Sigmoid colon (tissue), 7 donors: ENCODE measurements around the gene GPR108. TPM values are rescaled to one million over a fixed set of nuclear protein-coding genes. Genes with fewer than 3 reads are reported as not detected.
"Not testable (repeated sequence)": the region's sequence is repeated elsewhere in the genome, so short reads cannot be mapped to it uniquely, and the experiment has no call there.

Source experiments
- DNase-seq: peaks from one replicate; pipeline ENCODE4 v3.0.0-alpha.2; 2019
- H3K27ac ChIP-seq, 4 donors: fragments of 200-600 bp; sonication (generic); one replicate each; pipeline ENCODE4 v1.5.1; 2016 to 2019; ENCODE audit warnings: mild to moderate bottlenecking in 1 of 4
- H3K27me3 ChIP-seq, 3 donors: fragments of 200-600 bp; sonication (generic); one replicate each; pipeline ENCODE4 v1.5.1; 2019; ENCODE audit warnings: mild to moderate bottlenecking in 1 of 3
- H3K36me3 ChIP-seq, 4 donors: fragments of 200-600 bp; sonication (generic); one replicate each; pipeline ENCODE4 v1.5.1; 2016 to 2019
- H3K4me1 ChIP-seq, 4 donors: fragments of 200-600 bp; sonication (generic); one replicate each; pipeline ENCODE4 v1.5.1; 2017 to 2019
- H3K4me3 ChIP-seq, 4 donors: fragments of 200-600 bp; sonication (generic); one replicate each; pipeline ENCODE4 v1.5.1; 2017 to 2019; ENCODE audit warnings: mild to moderate bottlenecking in 2 of 4, moderate library complexity in 1 of 4
- H3K9me3 ChIP-seq, 4 donors: fragments of 200-600 bp in 3 of 4; sonication (generic) in 3 of 4; one replicate each; pipeline versions ENCODE4 v1.5.1 to v1.6.1; 2013 to 2019
- CTCF ChIP-seq, 4 experiments: fragments of 450-650 bp in 3 of 4; fragments of 200-600 bp in 1 of 4; IDR thresholded peaks; one replicate each; pipeline ENCODE4 v1.5.1; 2016 to 2019; ENCODE audit warnings: antibody characterized with exemption in 4 of 4, mild to moderate bottlenecking in 3 of 4, moderate library complexity in 2 of 4
- EP300 ChIP-seq, 4 donors: sonication (generic); formaldehyde crosslinking; IDR thresholded peaks; one replicate each; pipeline ENCODE4 v1.6.1; 2017; ENCODE audit warnings: antibody characterized with exemption in 4 of 4
- POLR2A ChIP-seq, 2 donors: fragments of 450-650 bp; IDR thresholded peaks; one replicate each; pipeline ENCODE4 v1.6.1; 2016; ENCODE audit warnings: antibody characterized with exemption in 2 of 2, mild to moderate bottlenecking in 2 of 2, moderate library complexity in 2 of 2
- POLR2AphosphoS5 ChIP-seq, 4 donors: sonication (generic); formaldehyde crosslinking; IDR thresholded peaks; one replicate each; pipeline ENCODE4 v1.6.1; 2017; ENCODE audit warnings: antibody characterized with exemption in 4 of 4
- WGBS, 2 donors: extraction: QIAGEN DNeasy Blood & Tissue Kit; methylation state at CpG; one replicate each; pipeline ENCODE4 v1.1.7; 2013; 5-methylcytosine and 5-hydroxymethylcytosine counted together
- intact Hi-C: fragments of 100-400 bp; cut with DNase I; formaldehyde crosslinking; loops from one replicate; pipeline ENCODE4 v1.15.1; 2023
- polyA plus RNA-seq, 3 donors: library from polyadenylated mRNA; stranded (reverse); fragments of 200-250 nt; gene quantifications; one replicate each; pipeline ENCODE4 v1.2.3, GENCODE V29; 2013
- total RNA-seq, 4 donors: library from RNA; depleted of rRNA; stranded (reverse); fragments of >200 nt; gene quantifications; one replicate each; pipeline ENCODE4 v1.1.0, GENCODE V29; 2016
- donor health status: healthy with polysubstance abuse.
- donor health status: Bipolar disorder and iron deficiency.
- donor health status: healthy.

GPR108 gene
- total and polyA plus RNA-seq, 7 donors: 39.0 to 91.1 (median 57.8) TPM

- Histone ChIP-seq H3K4me1 (no peaks in the 10 kb centered on the region), H3K27me3 (peaks cover 0 to 13% (median 5%) of the 10 kb centered on the region in 3 donors), H3K9me3 (no peaks in the 10 kb centered on the region), H3K4me3 (no peak overlapping the region), H3K27ac (no peak overlapping the region), H3K36me3 (no peaks in the 10 kb centered on the region)
- intact Hi-C loops: no loop called here
- no peak for TF ChIP-seq CTCF (IDR thresholded peaks at IDR 0.05)
- 73 to 83% methylated on average over 11 of the region's 11 CpGs for WGBS, 2 donors
- DNase-seq: no peak
Observed at GRCh38 chr19:6774821-6775707, 37.7 kb upstream of the GPR108 start.

DNA sequence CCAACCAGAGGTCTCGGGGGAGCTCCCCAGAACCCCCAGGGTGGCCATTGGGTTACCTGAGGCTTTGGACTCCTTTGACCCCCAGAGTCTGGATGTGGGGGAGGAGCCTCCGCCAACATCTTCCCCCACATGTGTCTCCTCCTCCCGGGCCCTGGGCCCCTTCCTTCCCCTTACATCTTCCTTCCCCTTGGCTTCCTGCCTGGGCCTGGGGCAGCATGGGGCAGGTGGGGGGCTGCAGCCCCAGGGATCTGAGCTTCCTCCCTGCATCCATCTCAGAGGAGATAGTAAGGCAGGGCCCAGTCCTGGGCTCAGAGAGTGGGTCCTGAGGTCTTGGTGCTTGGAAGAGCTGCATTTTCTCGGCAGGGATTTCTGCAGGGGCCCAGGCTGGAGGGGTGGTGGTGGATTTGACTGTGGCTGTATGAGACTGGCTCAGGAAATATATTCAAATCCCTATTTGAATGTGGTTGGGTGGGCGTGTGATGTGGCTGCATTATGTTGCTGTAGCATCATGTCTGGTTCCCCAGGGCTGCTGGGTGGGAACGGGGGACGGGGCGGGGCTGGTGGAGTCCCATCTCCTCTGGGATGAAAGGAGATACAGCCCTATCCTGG, 36.0 kb upstream of the GPR108 start:
- no peaks in the 10 kb centered on the region for H3K4me1 ChIP-seq
- DNase-seq: no peak
- peaks cover 0 to 14% (median 12%) of the 10 kb centered on the region in 3 donors for H3K27me3 ChIP-seq
- peak overlapping the region in 2 of 4 donors; percentile 31 to 37 for H3K27ac ChIP-seq
- no peaks in the 10 kb centered on the region for H3K9me3 ChIP-seq
- TF ChIP-seq POLR2AphosphoS5 (IDR thresholded peaks at IDR 0.05) (no peak), EP300 (IDR thresholded peaks at IDR 0.05) (no peak), POLR2A (IDR thresholded peaks at IDR 0.05) (no peak), CTCF (IDR thresholded peaks at IDR 0.05) (no peak)
- intact Hi-C loops: no loop called here
- H3K4me3 ChIP-seq: peak overlapping the region in 3 of 4 donors; percentile 32 to 46 (median 40)
- H3K36me3 ChIP-seq: no peaks in the 10 kb centered on the region
- 27 to 46% methylated on average over 8 of the region's 8 CpGs for WGBS, 2 donors

GRCh38 chr19:6772866-6773322, 35.5 kb upstream of the GPR108 start:
- intact Hi-C loops: no loop called here
- Histone ChIP-seq H3K4me1 (peaks cover 0 to under 1% (median under 1%) of the 10 kb centered on the region in 4 donors), H3K36me3 (no peaks in the 10 kb centered on the region), H3K4me3 (peak overlapping the region in 3 of 4 donors; percentile 32 to 46 (median 40)), H3K27me3 (peaks cover 2 to 19% (median 18%) of the 10 kb centered on the region in 3 donors), H3K27ac (peak overlapping the region in 3 of 4 donors; percentile 27 to 37 (median 31)), H3K9me3 (no peaks in the 10 kb centered on the region)
- DNase-seq: no peak
- WGBS, 2 donors: 20 to 37% methylated on average over 14 of the region's 14 CpGs
- TF ChIP-seq EP300 (IDR thresholded peaks at IDR 0.05): no peak
- no peak for TF ChIP-seq POLR2AphosphoS5 (IDR thresholded peaks at IDR 0.05)
- TF ChIP-seq CTCF (IDR thresholded peaks at IDR 0.05): no peak
- no peak for TF ChIP-seq POLR2A (IDR thresholded peaks at IDR 0.05)

DNA sequence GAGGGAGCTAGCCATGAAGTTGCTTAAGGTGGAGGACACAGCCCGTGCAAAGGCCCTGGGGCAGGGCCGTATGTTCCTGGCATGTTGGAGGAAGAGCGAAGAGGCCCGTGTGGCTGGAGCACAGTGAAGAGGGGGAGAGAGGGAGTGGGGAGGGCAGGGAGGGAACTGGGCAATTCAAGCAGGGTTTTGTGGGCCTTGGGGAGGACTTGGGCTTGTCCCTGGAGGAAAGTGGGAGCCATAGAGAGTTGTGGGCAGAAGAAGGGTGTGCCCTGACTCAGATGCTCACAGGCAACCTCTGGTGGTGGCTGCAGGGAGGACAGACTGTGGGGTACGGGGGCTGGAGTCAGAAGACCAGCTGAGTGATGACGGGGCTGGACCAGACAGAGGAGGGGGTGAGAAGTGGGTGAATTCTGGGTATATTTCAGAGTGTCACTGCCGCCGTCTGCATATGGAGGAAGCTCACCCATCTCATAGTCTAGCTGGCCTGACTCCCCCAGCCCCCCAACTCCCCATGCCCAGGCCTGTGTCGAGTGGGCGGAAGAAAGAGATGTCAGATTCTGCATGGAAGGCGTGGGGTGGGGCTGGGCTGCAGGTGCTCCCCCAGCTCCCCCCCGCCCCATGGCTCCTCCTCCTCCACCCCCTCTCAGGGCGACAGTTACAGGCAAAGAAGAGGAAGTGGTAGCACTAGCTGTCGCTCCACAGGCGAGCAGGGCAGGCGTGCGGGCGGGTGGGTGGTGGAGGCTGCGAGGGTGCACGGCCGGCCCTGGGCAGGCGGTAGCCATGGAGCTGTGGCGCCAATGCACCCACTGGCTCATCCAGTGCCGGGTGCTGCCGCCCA, 34.9 kb upstream of the GPR108 start, which contains the start of gene VAV1:
VAV1 (plus strand) TSS at position 681 of the 838 bp plus-strand sequence; CDS start at position 781, 100 bp downstream.
- peak within 1 kb of the TSS in 3 of 4 donors; percentile 32 to 46 (median 40) for H3K4me3 ChIP-seq
- TF ChIP-seq CTCF (IDR thresholded peaks at IDR 0.05): no peak
- TF ChIP-seq POLR2AphosphoS5 (IDR thresholded peaks at IDR 0.05): peak in 2 of 4 donors; percentile 15 to 38
- no peak for TF ChIP-seq EP300 (IDR thresholded peaks at IDR 0.05)
- H3K36me3 ChIP-seq: no peaks in the 10 kb centered on the region
- peak within 1 kb of the TSS in 3 of 4 donors; percentile 27 to 37 (median 31) for H3K27ac ChIP-seq
- peaks cover 0 to 7% (median 6%) of the 10 kb centered on the region in 4 donors for H3K4me1 ChIP-seq
- 18 to 34% methylated on average over 25 of the region's 25 CpGs for WGBS, 2 donors
- no peaks in the 10 kb centered on the region for H3K9me3 ChIP-seq
- intact Hi-C loops: no loop called here
- DNase-seq: no peak
- H3K27me3 ChIP-seq: peaks cover 7 to 25% (median 24%) of the 10 kb centered on the region in 3 donors

DNA sequence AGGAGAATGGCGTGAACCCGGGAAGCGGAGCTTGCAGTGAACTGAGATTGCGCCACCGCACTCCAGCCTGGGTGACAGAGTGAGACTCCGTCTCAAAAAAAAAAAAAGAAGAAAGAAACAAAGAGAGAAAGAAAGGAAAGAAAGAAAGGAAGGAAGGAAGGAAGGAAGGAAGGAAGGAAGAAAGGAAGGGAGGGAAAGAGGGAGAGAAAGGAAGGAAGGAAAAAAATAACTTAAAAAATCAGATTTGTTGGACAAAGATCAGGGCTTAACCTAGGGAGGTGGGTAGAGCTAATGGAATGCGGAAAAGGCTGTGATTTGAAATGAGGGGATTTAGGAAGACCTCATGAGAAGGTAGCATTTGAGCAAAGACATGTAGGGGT, 34.3 kb upstream of the GPR108 start:
- H3K4me3 ChIP-seq, H3K27ac ChIP-seq, H3K9me3 ChIP-seq, H3K36me3 ChIP-seq, DNase-seq, intact Hi-C loops: not testable (repeated sequence)
- peaks cover 12 to 32% (median 30%) of the 10 kb centered on the region in 3 donors for H3K27me3 ChIP-seq
- peaks cover 0 to 11% (median 10%) of the 10 kb centered on the region in 4 donors for H3K4me1 ChIP-seq
- WGBS, 2 donors: 87% methylated on average over 7 of the region's 7 CpGs
